Neural cell (in vitro differentiated cells): ENCODE results near the gene RABL6. TPM values are rescaled to one million over a fixed set of nuclear protein-coding genes. Genes with fewer than 3 reads are reported as not detected.

Source experiments
- H2AFZ ChIP-seq: fragments of 200-600, 300-800 bp; sonication (generic), shearing (Covaris generic); 2 replicates; pipeline ENCODE4 v1.6.0; 2014; ENCODE audit warnings: low read depth, mild to moderate bottlenecking, antibody characterized with exemption, low read length, moderate library complexity
- H3F3A ChIP-seq: fragments of 200-600 bp; shearing (Covaris generic); 2 replicates; pipeline ENCODE4 v1.6.1; 2016; ENCODE audit warnings: mild to moderate bottlenecking, moderate library complexity, mixed read lengths, antibody characterized with exemption, low read length; ENCODE audit not compliant: insufficient read depth, poor library complexity, severe bottlenecking
- H3K27ac ChIP-seq: fragments of 200-600, 300-800 bp; sonication (generic), shearing (Covaris generic); 2 replicates; pipeline ENCODE4 v1.5.1; 2014; ENCODE audit warnings: mild to moderate bottlenecking, low read length, moderate library complexity
- H3K27me3 ChIP-seq: fragments of 300-800, 200-600 bp; sonication (generic), shearing (Covaris generic); 2 replicates; pipeline ENCODE4 v1.6.0; 2014; ENCODE audit warnings: mild to moderate bottlenecking, low read depth, low read length, moderate library complexity; ENCODE audit not compliant: insufficient read depth
- H3K36me3 ChIP-seq: fragments of 300-800, 200-600 bp; sonication (generic), shearing (Covaris generic); 2 replicates; pipeline ENCODE4 v1.5.1; 2014; ENCODE audit warnings: mild to moderate bottlenecking, antibody characterized with exemption, low read length, moderate library complexity; ENCODE audit not compliant: insufficient read depth
- H3K4me2 ChIP-seq: fragments of 300-800, 200-600 bp; sonication (generic), shearing (Covaris generic); 2 replicates; pipeline ENCODE4 v1.6.0; 2014; ENCODE audit warnings: mild to moderate bottlenecking, low read length
- H3K4me3 ChIP-seq: fragments of 300-800, 200-600 bp; sonication (generic), shearing (Covaris generic); 2 replicates; pipeline ENCODE4 v1.5.1; 2014; ENCODE audit warnings: mild to moderate bottlenecking, low read length, moderate library complexity
- H3K79me2 ChIP-seq: fragments of 200-600 bp; shearing (Covaris generic); replicated peaks from 2 replicates; pipeline ENCODE4 v1.6.0; 2014; ENCODE audit warnings: mild to moderate bottlenecking, low read length, moderate library complexity; ENCODE audit not compliant: insufficient read depth
- H3K9ac ChIP-seq: fragments of 300-800, 200-600 bp; sonication (generic), shearing (Covaris generic); 2 replicates; pipeline ENCODE4 v1.6.1; 2016; ENCODE audit warnings: mild to moderate bottlenecking, low read length, mixed read lengths
- H3K9me2 ChIP-seq: fragments of 200-600 bp; shearing (Covaris generic); 2 replicates; pipeline ENCODE4 v1.6.1; 2016; ENCODE audit warnings: mild to moderate bottlenecking, low read length, mixed read lengths; ENCODE audit not compliant: insufficient read depth
- H3K9me3 ChIP-seq: fragments of 200-600, 300-800 bp; sonication (generic), shearing (Covaris generic); 2 replicates; pipeline ENCODE4 v1.6.1; 2016; ENCODE audit warnings: mild to moderate bottlenecking, mixed run types, low read length, moderate library complexity, mixed read lengths
- H4K20me1 ChIP-seq: fragments of 200-600 bp; shearing (Covaris generic); 2 replicates; pipeline ENCODE4 v1.6.1; 2016; ENCODE audit warnings: mild to moderate bottlenecking, mixed run types; ENCODE audit not compliant: insufficient read depth
- EP300 ChIP-seq: fragments of 450-650 bp; conservative IDR thresholded peaks from 2 replicates; pipeline ENCODE4 v1.6.1; 2014; ENCODE audit warnings: antibody characterized with exemption, mild to moderate bottlenecking, moderate library complexity; ENCODE audit not compliant: poor library complexity, severe bottlenecking
- EZH2 ChIP-seq: fragments of 200-600, 300-800 bp; shearing (Covaris generic), sonication (generic); IDR thresholded peaks from 2 replicates; pipeline ENCODE4 v1.6.1; 2014; ENCODE audit warnings: antibody characterized with exemption, low read length, borderline replicate concordance, mild to moderate bottlenecking; ENCODE audit not compliant: insufficient read depth, poor library complexity, severe bottlenecking
- MXI1 ChIP-seq: fragments of 450-650 bp; conservative IDR thresholded peaks from 2 replicates; pipeline ENCODE4 v1.6.1; 2014; ENCODE audit warnings: antibody characterized with exemption, mild to moderate bottlenecking; ENCODE audit not compliant: poor library complexity, severe bottlenecking
- POLR2AphosphoS5 ChIP-seq: IDR thresholded peaks from 2 replicates; pipeline ENCODE4 v1.6.1; 2012
- RAD21 ChIP-seq: fragments of 450-650 bp; conservative IDR thresholded peaks from 2 replicates; pipeline ENCODE4 v1.6.1; 2014; ENCODE audit warnings: antibody characterized with exemption, mild to moderate bottlenecking, moderate library complexity
- SMC3 ChIP-seq: fragments of 450-650 bp; conservative IDR thresholded peaks from 2 replicates; pipeline ENCODE4 v1.6.1; 2014; ENCODE audit warnings: antibody characterized with exemption, mild to moderate bottlenecking, moderate library complexity; ENCODE audit not compliant: poor library complexity
- TAF1 ChIP-seq: IDR thresholded peaks from 2 replicates; pipeline ENCODE4 v1.6.1; 2012; ENCODE audit warnings: low read depth
- polyA plus RNA-seq: library from polyadenylated mRNA; depleted of rRNA; stranded (reverse); fragments of >200 nt; gene quantifications from 2 replicates; pipeline ENCODE4 v1.2.3, GENCODE V29; 2014
- TF ChIP-seq, protein P1 (sequence below): IDR thresholded peaks from 2 replicates; pipeline ENCODE4 v1.6.1; 2012; ENCODE audit warnings: borderline replicate concordance
- TF ChIP-seq, protein P2 (sequence below): fragments of 450-650 bp; IDR thresholded peaks from 2 replicates; pipeline ENCODE4 v1.5.1; 2014; ENCODE audit warnings: antibody characterized with exemption, mild to moderate bottlenecking, moderate library complexity; ENCODE audit not compliant: poor library complexity, severe bottlenecking

Gene RABL6
- polyA plus RNA-seq, 1 donor from 2014 or later: 46.4 TPM

DNA sequence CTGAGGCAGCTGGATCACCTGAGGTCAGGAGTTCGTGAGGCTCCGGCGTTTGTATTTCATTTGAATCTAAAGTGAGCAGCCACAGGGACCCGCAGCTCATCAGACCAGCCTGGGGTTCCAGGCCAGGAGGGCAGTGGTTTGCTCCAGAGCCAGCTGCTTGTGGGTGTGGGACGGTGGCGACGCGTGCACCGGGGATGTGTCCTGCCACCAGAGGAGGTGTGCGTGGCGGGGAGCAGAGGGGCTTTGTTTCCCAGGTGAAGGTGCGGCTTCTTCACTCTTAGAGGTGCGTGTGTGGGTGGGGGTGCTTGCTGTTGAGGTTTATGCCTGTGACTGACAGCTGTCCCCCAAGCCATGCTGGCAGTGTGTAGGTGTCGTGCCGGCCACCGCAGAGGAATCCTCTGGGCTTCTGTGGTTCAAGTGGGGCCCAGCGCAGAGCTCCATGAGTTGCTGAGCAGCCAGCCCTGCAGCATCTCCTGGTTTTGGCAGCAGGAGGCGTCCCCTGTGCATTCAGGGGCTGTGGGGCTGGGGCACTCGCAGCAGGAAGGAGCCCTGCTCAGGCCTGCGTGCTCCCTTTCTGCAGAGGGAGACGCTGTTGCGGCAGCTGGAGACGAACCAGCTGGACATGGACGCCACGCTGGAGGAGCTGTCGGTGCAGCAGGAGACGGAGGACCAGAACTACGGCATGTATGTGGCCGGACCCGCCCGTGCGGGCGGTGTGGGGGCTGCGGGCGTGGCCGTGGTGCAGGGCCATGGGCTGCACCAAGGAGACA is 27.6 kb downstream of the RABL6 start:
- H3K27ac ChIP-seq: no peak overlapping the region
- no peak overlapping the region for H3K9ac ChIP-seq
- H2AFZ ChIP-seq: no peak overlapping the region
- H3K9me3 ChIP-seq: no peaks in the 10 kb centered on the region
- no peaks in the 10 kb centered on the region for H4K20me1 ChIP-seq
- H3K4me2 ChIP-seq: no peak overlapping the region
- TF ChIP-seq RAD21: no peak
- TF ChIP-seq, protein P1, sequence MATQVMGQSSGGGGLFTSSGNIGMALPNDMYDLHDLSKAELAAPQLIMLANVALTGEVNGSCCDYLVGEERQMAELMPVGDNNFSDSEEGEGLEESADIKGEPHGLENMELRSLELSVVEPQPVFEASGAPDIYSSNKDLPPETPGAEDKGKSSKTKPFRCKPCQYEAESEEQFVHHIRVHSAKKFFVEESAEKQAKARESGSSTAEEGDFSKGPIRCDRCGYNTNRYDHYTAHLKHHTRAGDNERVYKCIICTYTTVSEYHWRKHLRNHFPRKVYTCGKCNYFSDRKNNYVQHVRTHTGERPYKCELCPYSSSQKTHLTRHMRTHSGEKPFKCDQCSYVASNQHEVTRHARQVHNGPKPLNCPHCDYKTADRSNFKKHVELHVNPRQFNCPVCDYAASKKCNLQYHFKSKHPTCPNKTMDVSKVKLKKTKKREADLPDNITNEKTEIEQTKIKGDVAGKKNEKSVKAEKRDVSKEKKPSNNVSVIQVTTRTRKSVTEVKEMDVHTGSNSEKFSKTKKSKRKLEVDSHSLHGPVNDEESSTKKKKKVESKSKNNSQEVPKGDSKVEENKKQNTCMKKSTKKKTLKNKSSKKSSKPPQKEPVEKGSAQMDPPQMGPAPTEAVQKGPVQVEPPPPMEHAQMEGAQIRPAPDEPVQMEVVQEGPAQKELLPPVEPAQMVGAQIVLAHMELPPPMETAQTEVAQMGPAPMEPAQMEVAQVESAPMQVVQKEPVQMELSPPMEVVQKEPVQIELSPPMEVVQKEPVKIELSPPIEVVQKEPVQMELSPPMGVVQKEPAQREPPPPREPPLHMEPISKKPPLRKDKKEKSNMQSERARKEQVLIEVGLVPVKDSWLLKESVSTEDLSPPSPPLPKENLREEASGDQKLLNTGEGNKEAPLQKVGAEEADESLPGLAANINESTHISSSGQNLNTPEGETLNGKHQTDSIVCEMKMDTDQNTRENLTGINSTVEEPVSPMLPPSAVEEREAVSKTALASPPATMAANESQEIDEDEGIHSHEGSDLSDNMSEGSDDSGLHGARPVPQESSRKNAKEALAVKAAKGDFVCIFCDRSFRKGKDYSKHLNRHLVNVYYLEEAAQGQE: no peak
- TF ChIP-seq, protein P2, sequence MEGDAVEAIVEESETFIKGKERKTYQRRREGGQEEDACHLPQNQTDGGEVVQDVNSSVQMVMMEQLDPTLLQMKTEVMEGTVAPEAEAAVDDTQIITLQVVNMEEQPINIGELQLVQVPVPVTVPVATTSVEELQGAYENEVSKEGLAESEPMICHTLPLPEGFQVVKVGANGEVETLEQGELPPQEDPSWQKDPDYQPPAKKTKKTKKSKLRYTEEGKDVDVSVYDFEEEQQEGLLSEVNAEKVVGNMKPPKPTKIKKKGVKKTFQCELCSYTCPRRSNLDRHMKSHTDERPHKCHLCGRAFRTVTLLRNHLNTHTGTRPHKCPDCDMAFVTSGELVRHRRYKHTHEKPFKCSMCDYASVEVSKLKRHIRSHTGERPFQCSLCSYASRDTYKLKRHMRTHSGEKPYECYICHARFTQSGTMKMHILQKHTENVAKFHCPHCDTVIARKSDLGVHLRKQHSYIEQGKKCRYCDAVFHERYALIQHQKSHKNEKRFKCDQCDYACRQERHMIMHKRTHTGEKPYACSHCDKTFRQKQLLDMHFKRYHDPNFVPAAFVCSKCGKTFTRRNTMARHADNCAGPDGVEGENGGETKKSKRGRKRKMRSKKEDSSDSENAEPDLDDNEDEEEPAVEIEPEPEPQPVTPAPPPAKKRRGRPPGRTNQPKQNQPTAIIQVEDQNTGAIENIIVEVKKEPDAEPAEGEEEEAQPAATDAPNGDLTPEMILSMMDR: no peak
- no peak for TF ChIP-seq EZH2
- TF ChIP-seq SMC3: no peak
- TF ChIP-seq EP300: no peak
- no peak for TF ChIP-seq TAF1
- TF ChIP-seq MXI1: no peak
- no peak for TF ChIP-seq POLR2AphosphoS5
- no peaks in the 10 kb centered on the region for H3F3A ChIP-seq
- no peaks in the 10 kb centered on the region for H3K9me2 ChIP-seq
- H3K79me2 ChIP-seq: no peaks in the 10 kb centered on the region
- no peak overlapping the region for H3K4me3 ChIP-seq
- no peaks in the 10 kb centered on the region for H3K27me3 ChIP-seq
- H3K36me3 ChIP-seq: no peaks in the 10 kb centered on the region

DNA sequence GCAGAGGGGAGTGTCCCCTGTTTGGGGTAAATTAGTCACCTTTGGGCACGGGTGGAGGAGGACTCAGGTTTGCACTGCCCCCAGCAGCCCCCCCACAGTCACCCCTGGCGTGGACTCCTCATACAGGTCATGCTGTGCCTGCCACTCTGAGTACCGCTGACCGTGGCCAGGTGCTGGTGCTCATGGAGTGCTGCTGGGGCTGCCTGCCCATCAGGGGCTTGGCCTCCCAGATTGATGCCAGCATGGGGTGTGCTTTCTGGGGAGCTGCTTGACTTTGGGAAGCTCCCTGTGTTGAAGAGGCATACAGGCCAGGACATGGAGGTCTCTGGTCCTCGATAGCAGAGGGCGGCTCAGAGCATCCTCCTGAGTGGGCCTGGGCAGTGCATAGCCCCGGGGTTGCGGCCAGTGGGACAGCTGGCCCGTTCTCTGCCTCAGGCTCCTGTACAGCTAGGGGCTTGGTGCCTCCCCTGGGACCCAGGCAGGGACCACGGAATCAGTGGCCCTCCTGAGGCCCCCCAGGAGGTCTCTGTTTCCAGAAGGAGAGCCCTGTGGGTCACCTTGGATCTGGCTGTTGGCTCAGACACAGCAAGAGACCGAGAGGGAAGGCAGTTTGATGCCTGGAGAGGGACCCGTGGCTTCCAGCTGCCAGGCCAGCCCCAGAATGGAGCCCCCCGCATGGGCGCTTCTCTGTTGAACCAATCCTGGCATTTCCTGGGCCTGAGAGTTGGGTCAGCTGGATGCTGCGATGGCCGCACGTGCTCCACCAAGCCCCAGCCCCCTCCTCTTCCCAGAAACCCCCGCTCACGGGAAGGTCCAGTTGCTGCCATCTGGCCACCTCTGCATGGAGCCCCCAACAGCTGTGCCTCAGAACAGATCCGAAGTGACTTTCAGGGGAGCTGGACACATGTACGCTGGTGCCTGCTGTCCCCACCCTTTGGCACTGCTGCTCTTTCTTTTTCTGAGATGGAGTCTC is 28.5 kb downstream of the RABL6 start:
- Histone ChIP-seq H3F3A (no peaks in the 10 kb centered on the region), H2AFZ (no peak overlapping the region), H3K9ac (no peak overlapping the region), H3K4me2 (no peak overlapping the region), H3K79me2 (no peaks in the 10 kb centered on the region), H4K20me1 (no peaks in the 10 kb centered on the region), H3K27ac (no peak overlapping the region), H3K9me2 (no peaks in the 10 kb centered on the region), H3K9me3 (no peaks in the 10 kb centered on the region), H3K36me3 (no peaks in the 10 kb centered on the region), H3K4me3 (no peak overlapping the region), H3K27me3 (no peaks in the 10 kb centered on the region)
- TF ChIP-seq POLR2AphosphoS5 (no peak), MXI1 (no peak), RAD21 (no peak), TAF1 (no peak), SMC3 (no peak), EP300 (no peak), EZH2 (no peak)
- TF ChIP-seq, protein P2: no peak
- TF ChIP-seq, protein P1: no peak
